ENCODE measurements around the gene ZDHHC3.

Gene ZDHHC3

DNA sequence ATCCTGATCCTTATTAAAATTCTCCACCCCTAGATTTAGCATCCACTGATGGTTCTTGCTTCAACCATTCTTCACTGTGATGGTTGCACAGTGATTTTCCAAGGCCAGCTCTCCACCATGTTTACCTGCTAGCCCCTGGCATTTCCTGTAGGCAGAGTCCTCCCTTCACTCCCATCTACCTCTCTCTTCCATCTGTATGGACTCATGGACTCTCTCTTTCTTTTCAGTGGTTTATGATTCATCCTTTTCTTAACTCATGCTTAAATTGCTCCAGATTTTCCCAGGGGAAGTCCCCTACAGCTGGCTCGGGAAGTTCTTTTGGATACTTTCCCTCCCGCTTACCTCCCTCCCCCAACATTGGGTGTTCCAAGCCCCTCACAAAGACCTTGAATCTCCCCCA lies 82.9 kb downstream of the ZDHHC3 start:
- no peak for DNase-seq (ENCODE audit: low read depth)

DNA sequence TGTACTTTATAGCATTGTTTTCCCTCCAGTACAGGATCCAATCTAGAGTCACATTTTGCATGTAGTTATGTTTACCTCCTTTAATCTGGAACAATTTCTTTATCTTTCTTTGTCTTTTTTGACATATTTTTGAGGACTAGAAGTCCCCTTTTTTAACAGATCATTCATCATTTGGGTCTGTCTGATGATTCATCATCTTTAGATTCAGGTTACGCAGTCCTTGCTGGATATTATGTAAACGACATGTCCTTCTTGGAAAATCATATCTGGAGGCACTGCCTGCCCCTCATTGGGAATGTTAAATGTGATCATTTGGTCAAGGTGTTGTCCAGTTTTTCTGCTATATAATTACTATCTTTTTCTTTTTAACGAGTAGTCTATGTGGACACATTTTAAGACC lies 83.3 kb downstream of the ZDHHC3 start:
- no peak for DNase-seq (ENCODE audit: low read depth)

DNA sequence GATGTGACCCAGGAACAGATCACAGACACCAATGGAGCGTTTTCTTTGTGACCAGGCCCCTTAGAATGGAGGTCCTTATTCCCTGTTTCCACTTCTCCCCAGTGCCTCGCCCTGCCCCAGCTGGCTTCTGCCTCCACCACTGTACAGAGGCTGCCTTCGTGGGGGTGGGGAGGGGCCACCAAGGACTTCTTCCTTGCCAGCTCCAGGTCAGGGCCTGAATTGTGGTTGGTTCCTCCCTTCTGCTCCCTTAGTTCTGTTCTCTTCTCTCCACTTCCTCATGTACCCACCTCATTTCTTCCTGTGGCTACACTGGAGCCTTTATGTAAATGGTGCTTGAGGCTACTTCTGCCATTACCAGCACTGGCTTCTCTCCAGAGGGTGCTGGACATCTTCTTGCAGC lies 85.1 kb downstream of the ZDHHC3 start:
- no peak for DNase-seq (ENCODE audit: low read depth)

DNA sequence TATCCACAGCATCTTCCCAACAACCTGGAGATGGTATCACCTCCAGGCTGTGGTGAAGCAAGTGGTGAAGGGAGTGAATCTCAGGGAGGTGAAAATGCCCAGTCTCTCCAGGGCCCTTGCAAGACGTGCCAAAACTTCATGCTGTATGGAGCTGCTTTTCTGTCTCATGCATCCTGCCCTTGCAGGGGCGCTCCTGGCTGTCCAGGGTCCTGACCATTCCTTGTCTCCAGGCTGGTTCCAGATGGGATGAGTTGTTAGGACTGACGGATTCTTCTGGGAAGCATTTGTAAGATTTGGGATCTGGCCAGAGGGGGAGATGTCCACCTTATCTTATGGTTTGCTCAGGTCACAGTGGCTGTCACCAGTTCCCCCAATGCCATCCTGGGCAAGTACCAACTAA lies 85.7 kb downstream of the ZDHHC3 start:
- no peak for DNase-seq (ENCODE audit: low read depth)

DNA sequence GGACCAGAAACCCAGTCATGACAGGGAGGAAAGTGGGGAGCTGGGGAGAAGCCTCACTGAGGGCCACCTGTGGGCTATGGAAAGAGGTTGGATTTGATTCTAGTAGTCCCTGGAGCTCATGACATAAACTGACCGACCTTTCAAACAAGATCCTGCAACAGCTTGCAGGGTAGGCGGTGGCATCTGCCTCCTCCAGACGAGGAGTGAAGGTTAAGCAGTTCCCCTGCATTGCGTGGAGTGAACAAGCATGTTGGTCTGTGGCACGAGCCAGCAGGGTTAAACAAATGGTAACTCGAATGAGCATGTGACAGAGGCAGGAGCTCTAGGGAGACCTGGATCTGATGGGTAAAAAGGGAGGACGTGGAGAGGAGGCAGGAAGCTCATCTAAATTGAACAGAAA lies 88.9 kb downstream of the ZDHHC3 start:
- no peak for DNase-seq (ENCODE audit: low read depth)

DNA sequence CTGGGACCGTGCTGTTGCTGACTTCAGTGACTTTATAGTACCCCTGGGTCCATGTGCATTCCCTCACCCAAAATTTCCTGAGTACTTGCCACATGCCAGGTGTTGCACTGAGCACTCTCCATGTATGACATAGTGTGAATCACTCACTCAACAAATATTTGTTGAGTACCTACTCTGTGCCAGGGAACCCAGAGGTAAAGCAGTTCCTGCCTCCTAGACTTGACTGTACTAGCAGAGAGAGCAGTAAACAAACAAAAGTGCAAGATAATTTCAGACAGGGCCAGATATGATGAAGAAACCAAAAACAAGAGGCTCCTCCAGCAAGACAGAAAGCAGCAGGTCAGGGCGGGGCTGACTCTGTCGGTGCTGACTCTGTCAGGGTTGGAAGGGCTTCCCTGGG lies 89.4 kb downstream of the ZDHHC3 start:
- no peak for DNase-seq (ENCODE audit: low read depth)

DNA sequence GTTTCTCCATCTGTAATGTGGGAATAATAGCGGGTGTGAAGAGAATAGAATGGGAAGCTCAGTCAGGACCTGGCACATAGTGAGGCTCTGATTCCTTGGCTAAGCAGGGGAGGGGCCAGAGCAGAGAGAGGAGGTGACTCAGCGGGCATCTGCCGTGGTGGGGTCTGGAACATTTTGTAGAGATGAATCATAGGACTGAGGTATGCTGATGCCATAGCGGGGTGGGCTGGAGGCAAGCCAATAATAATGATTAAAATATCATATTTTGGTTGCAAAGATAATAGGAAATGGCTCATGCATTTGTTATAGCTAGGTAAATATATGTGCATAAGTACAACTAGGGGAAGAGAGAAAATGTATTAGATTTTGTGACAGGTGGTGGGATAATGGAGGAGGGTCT lies 90.4 kb downstream of the ZDHHC3 start:
- peak; percentile 96 for DNase-seq (ENCODE audit: low read depth)

DNA sequence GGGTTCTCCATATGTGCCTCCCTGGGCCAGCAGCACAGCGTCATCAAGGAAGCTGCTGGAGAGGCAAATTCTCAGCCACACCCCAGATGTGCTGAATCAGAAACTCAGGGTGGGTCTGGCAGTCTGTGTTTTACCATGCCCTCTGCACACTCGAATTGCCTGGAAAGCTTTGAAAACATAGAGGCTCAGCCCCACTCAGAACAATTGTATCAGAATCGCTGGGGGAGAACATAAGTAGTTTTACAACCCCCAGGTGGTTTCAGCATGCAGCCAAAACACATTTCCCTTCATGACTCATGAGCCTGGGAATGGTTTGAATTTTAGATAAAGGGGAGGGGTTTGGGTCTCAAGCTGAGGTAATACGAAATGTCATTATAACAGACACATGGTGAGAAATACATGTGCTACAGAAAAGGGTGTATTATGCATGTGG lies 92.0 kb downstream of the ZDHHC3 start:
- peak; percentile 97 for DNase-seq (ENCODE audit: low read depth)

DNA sequence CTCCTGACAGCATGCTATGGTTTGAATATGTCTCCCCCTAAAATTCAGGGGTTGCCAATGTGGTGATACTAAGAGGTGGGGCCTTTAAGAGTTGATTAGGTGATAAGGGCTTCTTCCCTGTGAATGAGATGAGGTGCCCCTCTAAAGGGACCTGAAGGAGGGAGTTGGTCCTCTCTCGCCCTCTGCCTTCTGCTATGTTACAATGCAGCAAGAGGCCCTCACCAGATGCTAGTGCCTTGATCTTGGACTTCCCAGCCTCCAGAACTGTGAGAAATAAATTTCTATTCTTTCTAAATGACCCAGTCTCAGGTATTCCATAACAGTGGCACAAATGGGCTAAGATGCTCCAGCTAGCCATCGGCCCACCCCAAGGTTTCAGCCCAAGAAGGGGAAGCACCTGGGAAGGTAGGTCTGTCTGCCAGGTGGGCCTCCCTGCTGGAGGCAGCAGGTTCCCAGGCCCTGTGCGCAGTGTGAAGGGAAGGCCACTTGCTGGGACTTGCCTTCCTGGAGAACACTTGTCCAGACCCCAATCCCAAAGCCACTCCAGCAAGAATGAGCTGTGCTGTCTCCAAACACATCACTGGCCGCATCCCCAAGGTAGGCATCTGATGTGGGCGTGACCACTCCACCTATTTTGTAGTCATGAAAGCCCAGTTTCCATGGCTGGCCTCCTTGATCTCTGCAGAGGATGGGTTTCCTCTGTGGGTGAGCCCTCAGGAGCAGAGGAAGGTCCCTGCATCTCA lies 92.6 kb downstream of the ZDHHC3 start:
- DNase-seq (ENCODE audit: low read depth) = no peak

DNA sequence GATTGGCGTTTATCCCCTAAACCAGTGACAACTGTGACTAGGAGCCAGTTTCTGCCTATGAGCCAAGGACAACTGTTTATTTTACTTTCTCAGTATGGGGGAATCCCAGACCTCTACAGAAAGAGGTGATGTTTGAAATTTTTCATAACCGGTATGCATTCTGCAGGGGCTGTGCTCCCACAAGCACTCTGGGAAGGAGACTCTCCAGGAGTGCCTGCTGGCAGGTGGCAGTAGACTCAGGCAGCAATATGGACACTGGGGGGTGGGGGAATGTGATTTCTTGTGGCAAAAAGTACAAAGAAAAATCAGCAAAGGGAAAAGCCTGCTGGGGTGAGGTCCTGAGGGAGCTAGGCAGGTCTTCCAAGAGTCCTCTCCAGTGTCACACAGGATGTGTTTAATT lies 95.7 kb downstream of the ZDHHC3 start:
- DNase-seq (ENCODE audit: low read depth) = no peak

DNA sequence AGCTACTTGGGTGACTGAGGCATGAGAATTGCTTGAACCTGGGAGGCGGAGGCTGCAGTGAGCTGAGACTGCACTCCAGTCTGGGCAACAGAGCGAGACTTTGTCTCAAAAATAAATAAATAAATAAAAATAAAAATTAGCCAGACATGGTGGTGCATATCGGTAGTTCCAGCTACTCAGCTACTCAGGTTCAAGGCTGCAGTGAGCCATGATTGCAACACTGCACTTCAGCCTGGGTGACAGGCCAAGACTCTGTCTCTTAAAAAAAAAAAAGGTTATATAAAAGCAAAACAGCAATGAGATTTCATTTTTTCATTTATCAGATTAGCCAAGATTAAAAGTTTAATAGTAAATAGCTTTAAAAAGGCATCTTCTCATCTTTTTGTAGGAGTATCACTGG lies 98.6 kb downstream of the ZDHHC3 start:
- DNase-seq (ENCODE audit: low read depth) = no peak

DNA sequence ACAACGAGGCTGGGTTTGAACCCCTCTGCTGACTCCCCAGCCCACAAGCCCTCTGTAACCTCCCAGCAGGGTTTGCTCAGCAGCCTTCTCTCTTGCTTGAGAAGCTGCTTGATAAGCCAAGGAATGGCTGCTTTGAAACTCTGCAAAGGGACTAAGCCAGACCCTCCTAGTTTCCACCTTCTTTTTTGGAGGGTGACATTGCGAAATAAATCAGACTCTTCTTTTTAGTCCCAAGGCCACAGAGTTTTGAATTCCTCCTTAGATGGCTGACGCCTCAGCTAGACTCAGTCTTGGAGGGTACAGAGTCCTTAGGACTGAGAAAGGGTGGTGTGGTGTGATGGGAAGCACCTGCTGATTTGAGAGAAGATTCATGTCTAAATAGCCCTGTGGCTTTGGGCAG lies 100.4 kb downstream of the ZDHHC3 start:
- no peak for DNase-seq (ENCODE audit: low read depth)
